ENCODE measurements around the gene CD101. TPM values are rescaled to one million over a fixed set of nuclear protein-coding genes. Genes with fewer than 3 reads are reported as not detected.

Gene CD101
- total RNA-seq, 1 donor from 2014 or later = 0.13 TPM

GRCh38 chr1:117015724-117016123, 14.2 kb downstream of the CD101 start:
- DNase-seq (ENCODE audit: low read depth, low spot score) = no peak

- DNase-seq (ENCODE audit: low read depth, low spot score) = no peak
Observed at GRCh38 chr1:117017062-117017461, 15.5 kb downstream of the CD101 start.

GRCh38 chr1:117017648-117018047, 16.1 kb downstream of the CD101 start:
- no peak for DNase-seq (ENCODE audit: low read depth, low spot score)

- DNase-seq (ENCODE audit: low read depth, low spot score) = no peak
Observed at GRCh38 chr1:117020526-117021156, 19.1 kb downstream of the CD101 start.

DNA sequence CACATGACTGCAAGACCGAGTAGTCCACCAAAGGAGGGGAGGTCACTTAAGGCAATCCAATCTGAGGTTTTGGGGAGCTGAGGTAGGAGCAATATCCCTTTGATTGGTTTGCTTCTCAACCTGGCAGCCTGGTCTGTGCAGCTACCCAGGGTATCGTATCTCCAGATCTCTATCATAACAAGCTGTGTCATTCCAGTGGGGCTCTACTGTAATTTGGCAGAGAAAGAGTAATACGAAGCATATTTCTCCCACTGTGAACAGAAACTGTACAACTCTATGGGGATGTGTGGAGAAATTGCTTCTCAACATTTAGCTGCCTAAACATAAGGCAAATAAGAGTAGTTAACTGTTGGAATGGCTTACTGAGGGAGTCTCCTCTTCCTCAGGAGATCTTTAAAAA, 20.6 kb downstream of the CD101 start:
- no peak for DNase-seq (ENCODE audit: low read depth, low spot score)

DNA sequence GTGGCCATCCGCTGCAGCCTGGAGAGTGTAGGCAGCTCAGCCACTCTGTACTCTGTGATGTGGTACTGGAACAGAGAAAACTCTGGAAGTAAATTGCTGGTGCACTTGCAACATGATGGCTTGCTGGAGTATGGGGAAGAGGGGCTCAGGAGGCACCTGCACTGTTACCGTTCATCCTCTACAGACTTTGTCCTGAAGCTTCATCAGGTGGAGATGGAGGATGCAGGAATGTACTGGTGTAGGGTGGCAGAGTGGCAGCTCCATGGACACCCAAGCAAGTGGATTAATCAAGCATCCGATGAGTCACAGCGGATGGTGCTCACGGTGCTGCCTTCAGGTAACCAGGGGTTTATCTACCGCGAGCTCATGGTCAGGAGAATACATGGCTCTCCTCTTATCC, 24.0 kb downstream of the CD101 start:
- DNase-seq (ENCODE audit: low read depth, low spot score) = no peak

GRCh38 chr1:117026361-117026760, 24.8 kb downstream of the CD101 start:
- peak; percentile 60 for DNase-seq (ENCODE audit: low read depth, low spot score)

DNA sequence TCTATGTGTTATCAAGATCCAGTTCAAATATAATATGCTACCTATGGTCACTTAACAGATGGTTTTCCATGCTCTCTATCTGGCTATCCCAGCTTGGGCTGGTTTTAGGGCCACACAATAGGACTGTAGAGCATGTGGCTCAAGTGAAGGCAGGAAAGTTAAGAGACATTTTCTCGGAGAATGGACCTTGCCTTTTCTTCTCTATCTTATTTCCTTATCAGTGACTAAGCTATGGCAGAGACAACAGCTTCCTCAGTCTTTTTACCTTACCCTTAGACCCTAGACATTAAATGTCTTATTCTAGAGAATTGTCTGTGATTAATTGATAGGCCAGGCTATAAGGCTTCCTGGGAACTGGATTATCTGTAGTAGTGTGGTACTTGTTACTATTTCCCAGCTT, 28.1 kb downstream of the CD101 start:
- DNase-seq (ENCODE audit: low read depth, low spot score) = no peak

- no peak for DNase-seq (ENCODE audit: low read depth, low spot score)
Observed at GRCh38 chr1:117030271-117030877, 28.8 kb downstream of the CD101 start.

DNA sequence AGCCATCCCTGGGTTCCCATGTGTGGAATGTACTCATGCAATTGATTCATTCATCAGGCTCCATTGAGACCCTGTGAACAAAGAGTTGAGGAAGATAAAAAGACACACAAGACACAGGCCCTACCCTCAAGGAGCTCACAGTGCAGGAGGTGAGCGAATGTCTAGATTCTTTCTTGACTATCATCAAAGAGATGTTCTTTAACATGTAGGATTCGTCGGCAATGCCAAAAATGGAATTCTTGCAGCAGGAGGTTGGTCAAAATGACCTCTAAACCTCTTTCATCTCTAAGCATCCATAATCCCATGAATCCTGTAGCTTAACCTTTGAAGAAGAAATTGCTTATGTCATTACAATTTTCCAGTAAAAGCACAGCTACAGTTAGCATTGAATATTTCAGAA, 30.7 kb downstream of the CD101 start:
- DNase-seq (ENCODE audit: low read depth, low spot score) = no peak

GRCh38 chr1:117032681-117033539, 31.4 kb downstream of the CD101 start:
- no peak for DNase-seq (ENCODE audit: low read depth, low spot score)

- DNase-seq (ENCODE audit: low read depth, low spot score) = no peak
Observed at GRCh38 chr1:117033772-117034171, 32.2 kb downstream of the CD101 start.

- no peak for DNase-seq (ENCODE audit: low read depth, low spot score)
Observed at GRCh38 chr1:117034791-117035290, 33.3 kb downstream of the CD101 start.

GRCh38 chr1:117036018-117036461, 34.5 kb downstream of the CD101 start:
- no peak for DNase-seq (ENCODE audit: low read depth, low spot score)

- DNase-seq (ENCODE audit: low read depth, low spot score) = no peak
Observed at GRCh38 chr1:117037802-117038201, 36.2 kb downstream of the CD101 start.

DNA sequence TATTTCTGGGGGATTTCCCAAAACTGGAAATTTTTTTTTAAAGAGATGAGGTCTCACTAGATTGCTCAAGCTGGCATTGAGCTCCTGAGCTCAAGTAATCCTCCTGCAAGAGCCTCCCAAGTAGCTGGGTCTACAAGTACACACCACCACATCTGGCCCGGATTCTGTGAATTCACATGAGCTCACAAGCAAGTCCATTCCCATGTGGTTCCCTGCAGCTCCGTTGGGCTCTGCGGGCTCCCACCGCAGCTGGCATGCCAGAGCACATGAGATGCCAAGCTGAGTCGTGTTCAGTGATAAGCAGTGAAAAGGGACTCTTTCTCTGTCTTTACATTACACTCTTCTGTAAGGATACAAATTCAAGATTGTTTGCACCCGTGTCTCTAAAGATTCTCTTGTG, 36.7 kb downstream of the CD101 start:
- DNase-seq (ENCODE audit: low read depth, low spot score) = no peak

- no peak for DNase-seq (ENCODE audit: low read depth, low spot score)
Observed at GRCh38 chr1:117044217-117044616, 42.7 kb downstream of the CD101 start.

DNA sequence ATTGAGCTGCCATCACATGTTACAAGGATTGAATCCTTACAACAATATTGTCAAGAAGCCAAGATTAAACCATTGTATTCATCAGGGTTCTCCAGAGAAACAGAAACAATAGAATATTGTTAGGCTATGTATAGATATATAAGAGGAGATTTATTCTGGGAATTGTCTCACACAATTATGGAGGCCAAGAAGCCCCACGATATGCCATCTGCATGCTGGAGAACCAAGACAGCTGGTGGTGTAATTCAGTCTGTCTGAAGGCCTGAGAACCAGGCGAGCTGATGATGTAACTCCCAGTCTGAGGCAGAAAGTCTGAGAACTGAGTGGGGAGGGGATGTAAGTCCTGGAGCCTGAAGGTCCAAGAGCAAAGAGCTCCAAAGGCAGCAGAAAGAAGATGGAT, 44.1 kb downstream of the CD101 start:
- no peak for DNase-seq (ENCODE audit: low read depth, low spot score)

DNA sequence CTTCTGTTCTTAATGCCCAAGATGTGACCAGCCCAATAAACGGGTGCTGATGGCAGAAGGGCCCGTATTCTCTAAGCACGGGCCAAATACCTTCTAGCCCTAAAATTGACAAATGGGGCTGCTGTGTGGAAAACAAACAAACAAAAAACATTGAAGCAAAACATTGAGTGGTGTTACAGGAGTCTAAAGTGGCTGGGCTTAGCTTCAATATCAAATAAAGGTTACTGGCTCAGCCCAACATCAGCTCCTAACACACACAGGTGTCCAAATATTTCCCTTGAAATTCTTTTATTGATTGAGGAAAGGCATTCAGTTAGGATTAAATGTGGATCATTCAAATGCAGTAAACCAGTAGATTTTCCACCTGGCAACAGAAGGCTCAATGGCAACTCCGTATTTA, 45.2 kb downstream of the CD101 start:
- no peak for DNase-seq (ENCODE audit: low read depth, low spot score)

GRCh38 chr1:117047271-117047670, 45.7 kb downstream of the CD101 start:
- DNase-seq (ENCODE audit: low read depth, low spot score) = no peak

GRCh38 chr1:117049857-117050256, 48.3 kb downstream of the CD101 start:
- no peak for DNase-seq (ENCODE audit: low read depth, low spot score)
